GM12864 (cell line): ENCODE measurements around the gene GPR39.

Experiments
- DNase-seq: peaks from one replicate; pipeline ENCODE4 v3.0.0-alpha.2; 2011; ENCODE audit warnings: low read depth
- H3K4me3 ChIP-seq: 2 replicates; pipeline ENCODE4 v1.5.1; 2011; ENCODE audit warnings: mild to moderate bottlenecking, low read depth, low read length, control low read depth
- CTCF ChIP-seq: IDR thresholded peaks from 2 replicates; pipeline ENCODE4 v1.5.1; 2011; ENCODE audit warnings: low read depth, mild to moderate bottlenecking, moderate library complexity, low read length, control low read depth, inconsistent platforms; ENCODE audit errors: missing control alignments

The GPR39 gene

GRCh38 chr2:132618734-132619133 is 202.1 kb downstream of the GPR39 start:
- no peak for DNase-seq
- no peak overlapping the region for H3K4me3 ChIP-seq

GRCh38 chr2:132620115-132620514 is 203.5 kb downstream of the GPR39 start:
- no peak for TF ChIP-seq CTCF

More at GRCh38 chr2:132618734-132619133, 202.1 kb downstream of the GPR39 start:
- TF ChIP-seq CTCF = no peak

GRCh38 chr2:132621131-132621875 is 204.7 kb downstream of the GPR39 start:
- H3K4me3 ChIP-seq = no peak overlapping the region
- no peak for DNase-seq
- no peak for TF ChIP-seq CTCF

More at GRCh38 chr2:132620115-132620514, 203.5 kb downstream of the GPR39 start:
- DNase-seq = no peak
- no peak overlapping the region for H3K4me3 ChIP-seq

- no peak overlapping the region for H3K4me3 ChIP-seq
- TF ChIP-seq CTCF = no peak
- DNase-seq = no peak
These were observed 206.7 kb downstream of the GPR39 start for GRCh38 chr2:132623096-132623839.

- H3K4me3 ChIP-seq = no peak overlapping the region
- TF ChIP-seq CTCF = no peak
- DNase-seq = no peak
These were observed 210.9 kb downstream of the GPR39 start for GRCh38 chr2:132627536-132627935.

- TF ChIP-seq CTCF = no peak
- no peak for DNase-seq
- no peak overlapping the region for H3K4me3 ChIP-seq
These were observed 215.5 kb downstream of the GPR39 start for GRCh38 chr2:132632000-132632649.
